Measurements from ENCODE around the gene R3HDML.
"Not testable (repeated sequence)": the region's sequence is repeated elsewhere in the genome, so short reads cannot be mapped to it uniquely, and the experiment has no call there.

Gene R3HDML

DNA sequence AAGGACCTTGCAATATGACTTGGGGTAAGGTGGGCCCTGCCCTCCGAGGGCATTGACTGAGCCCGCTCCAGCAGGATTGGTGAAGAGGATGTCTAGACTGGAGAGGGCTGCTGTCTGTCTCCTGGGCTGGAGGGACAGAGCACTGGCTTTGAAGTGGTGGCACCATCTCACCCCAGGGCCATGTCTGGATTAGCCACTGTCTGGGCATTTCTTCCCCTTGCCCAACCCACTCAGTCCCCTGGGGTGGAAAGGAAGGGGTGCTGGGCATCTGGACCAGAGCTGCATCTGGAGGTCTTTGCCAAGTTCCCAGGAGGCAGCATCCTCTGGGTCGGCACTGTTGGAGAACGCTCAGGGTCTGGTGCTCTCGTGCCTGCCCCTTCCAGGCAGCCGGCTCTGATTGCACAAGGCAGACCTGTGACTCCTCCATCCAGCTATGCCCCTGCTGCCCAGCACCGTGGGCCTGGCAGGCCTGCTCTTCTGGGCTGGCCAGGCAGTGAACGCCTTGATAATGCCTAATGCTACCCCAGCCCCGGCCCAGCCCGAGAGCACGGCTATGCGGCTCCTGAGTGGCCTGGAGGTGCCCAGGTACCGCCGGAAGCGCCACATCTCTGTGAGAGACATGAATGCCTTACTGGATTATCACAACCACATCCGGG is at the start of gene R3HDML:
R3HDML (plus strand) TSS at position 319 of the 656 bp plus-strand sequence; CDS start at position 434, 115 bp downstream.
- DNase-seq (ENCODE audit: low spot score), result no peak

- no peak for DNase-seq (ENCODE audit: low spot score)
Measured at GRCh38 chr20:44287272-44288097, 49.4 kb upstream of the R3HDML start.

- DNase-seq (ENCODE audit: low spot score), result peak; percentile 35
Measured at GRCh38 chr20:44288252-44288651, 48.6 kb upstream of the R3HDML start.

DNA sequence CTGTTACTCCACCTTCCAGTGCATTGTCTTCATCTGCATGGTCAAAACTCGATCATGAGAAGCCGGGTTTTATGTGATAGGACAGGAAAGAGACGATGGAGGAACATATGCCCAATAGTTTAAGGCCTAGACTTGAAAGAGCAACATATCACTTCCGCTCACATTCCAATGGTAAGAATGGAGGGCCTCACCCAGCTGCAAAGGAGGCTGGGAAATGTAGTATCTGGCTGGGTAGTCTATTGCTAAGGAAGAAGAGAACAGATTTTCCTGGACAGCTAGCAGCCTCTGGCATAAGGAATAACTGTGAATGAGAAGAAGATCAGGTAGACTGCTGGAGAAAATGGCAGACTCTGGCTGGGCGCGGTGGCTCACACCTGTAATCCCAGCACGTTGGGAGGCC is 45.1 kb upstream of the R3HDML start:
- DNase-seq (ENCODE audit: low spot score), result no peak

DNA sequence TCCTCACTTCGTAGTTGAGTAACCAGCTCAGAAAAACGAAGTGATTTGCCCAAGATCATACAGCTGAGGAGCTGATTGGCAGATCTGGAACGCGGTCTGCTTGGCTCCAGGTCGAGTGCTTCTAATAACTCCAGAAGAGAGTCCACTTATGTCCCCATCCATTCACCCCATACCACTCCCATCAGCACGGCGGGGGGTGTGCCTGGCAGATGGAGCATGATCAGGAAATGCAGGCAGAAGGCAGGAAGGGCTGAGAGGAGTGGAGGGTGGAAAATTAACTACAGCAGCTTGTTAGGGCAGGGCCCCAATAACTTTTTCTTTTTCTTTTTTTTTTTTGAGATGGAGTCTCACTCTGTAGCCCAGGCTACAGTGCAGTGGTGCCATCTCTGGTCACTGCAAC is 40.8 kb upstream of the R3HDML start:
- no peak for DNase-seq (ENCODE audit: low spot score)

- no peak for DNase-seq (ENCODE audit: low spot score)
Measured at GRCh38 chr20:44297721-44298120, 39.1 kb upstream of the R3HDML start.

DNA sequence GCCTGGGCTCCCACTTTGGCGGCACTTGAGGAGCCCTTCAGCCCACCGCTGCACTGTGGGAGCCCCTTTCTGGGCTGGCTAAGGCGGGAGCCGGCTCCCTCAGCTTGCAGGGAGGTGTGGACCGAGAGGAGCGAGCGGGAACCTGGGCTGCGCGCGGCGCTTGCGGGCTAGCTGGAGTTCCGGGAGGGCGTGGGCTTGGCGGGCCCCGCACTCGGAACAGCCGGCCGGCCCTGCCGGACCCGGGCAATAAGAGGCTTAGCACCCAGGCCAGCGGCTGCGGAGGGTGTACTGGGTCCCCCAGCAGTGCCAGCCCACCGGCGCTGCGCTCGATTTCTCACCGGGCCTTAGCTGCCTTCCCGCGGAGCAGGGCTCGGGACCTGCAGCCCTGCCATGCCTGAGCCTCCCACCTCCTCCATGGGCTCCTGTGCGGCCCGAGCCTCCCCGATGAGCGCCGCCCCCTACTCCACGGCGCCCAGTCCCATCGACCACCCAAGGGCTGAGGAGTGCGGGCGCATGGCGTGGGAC is 37.8 kb upstream of the R3HDML start:
- not testable (repeated sequence) for DNase-seq (ENCODE audit: low spot score)

DNA sequence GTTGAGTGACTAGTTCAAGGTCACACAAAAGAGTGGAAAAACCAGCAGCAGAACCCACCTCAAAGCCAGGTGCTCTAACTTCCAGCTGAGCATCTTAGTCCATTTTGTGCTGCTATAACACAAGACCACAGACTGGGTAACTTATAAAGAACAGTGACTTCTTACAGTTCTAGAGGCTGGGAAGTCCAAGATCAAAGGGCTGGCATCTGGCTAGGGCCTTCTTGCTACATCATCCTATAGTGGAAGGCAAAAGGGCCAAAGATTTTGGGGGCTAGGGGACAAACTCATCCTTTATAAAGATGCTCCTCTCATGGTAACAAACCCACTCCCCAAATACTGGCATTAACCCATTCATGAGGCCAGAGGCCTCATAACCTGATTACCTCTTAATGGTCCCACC is 35.6 kb upstream of the R3HDML start:
- DNase-seq (ENCODE audit: low spot score), result no peak

- no peak for DNase-seq (ENCODE audit: low spot score)
Measured at GRCh38 chr20:44302026-44302669, 34.7 kb upstream of the R3HDML start.

GRCh38 chr20:44302736-44303135 is 34.1 kb upstream of the R3HDML start:
- DNase-seq (ENCODE audit: low spot score), result no peak

- no peak for DNase-seq (ENCODE audit: low spot score)
Measured at GRCh38 chr20:44304383-44304782, 32.5 kb upstream of the R3HDML start.

GRCh38 chr20:44306927-44307326 is 29.9 kb upstream of the R3HDML start:
- no peak for DNase-seq (ENCODE audit: low spot score)

DNA sequence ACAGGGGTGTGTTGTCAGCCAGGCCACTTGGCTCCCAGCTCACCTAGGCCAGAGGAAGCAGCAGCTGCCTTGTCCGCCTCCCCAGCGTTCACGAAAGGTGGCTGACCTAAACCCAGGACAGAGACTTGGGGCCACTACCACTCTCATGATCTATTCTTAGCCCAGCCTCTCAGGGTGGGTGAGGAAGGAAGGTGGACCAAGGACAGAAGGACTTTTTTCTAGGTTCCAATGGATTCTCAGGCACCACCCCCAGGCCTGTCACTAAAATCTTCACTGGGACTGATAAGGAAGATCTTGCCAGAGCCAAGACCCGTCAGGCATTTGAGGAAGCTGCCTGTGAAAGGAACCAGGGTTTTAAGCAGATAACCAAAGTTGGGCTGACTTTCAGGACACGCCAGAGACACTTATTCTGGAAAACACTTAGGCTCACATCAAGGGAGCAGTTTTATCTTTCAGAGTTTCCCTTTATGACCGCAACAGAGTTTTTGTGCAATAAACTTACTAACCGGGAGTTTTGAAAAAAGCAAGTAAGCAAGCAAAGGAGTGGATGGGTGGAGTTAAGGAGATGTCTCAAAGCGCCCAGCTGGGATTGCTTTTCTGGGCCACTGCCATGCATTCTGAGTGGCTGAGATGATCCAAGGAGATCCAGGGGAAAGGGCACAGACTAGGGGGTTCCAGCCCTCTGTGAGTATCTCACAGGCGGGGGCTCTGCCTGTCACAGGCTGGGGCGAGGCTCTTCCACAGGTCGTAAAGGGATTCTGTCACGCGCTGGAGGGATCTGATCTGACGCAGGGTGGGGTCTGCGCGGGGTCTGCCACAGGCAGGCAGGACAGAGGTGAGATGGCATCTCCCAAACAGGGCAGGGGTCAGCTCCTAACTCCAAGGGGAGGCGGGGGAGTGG is 26.8 kb upstream of the R3HDML start:
- peak; percentile 52 for DNase-seq (ENCODE audit: low spot score)

- peak; percentile 99 for DNase-seq (ENCODE audit: low spot score)
Measured at GRCh38 chr20:44310664-44311639, 25.9 kb upstream of the R3HDML start, which contains the start of gene FITM2. Gene FITM2 (minus strand): TSS chr20:44311202. CDS start chr20:44311148, 54 bp downstream.

DNA sequence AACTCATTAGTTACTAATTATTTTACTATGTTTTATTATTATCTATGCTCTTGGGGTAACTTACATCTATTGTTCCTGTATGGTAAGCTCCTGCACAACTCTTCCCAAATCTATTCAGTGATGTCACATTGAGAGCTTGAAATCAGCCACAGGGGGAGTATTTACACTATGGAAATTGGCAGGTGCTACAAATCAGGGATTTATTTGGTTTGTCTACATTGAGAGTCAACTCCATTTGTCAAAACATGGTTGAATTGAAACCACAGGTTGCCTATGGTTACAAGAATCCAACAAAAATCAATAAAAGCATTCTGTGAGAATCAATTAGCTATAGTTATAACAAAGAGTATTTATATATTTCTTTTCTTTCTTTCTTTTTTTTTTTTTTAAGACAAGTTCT is 22.0 kb upstream of the R3HDML start:
- no peak for DNase-seq (ENCODE audit: low spot score)

DNA sequence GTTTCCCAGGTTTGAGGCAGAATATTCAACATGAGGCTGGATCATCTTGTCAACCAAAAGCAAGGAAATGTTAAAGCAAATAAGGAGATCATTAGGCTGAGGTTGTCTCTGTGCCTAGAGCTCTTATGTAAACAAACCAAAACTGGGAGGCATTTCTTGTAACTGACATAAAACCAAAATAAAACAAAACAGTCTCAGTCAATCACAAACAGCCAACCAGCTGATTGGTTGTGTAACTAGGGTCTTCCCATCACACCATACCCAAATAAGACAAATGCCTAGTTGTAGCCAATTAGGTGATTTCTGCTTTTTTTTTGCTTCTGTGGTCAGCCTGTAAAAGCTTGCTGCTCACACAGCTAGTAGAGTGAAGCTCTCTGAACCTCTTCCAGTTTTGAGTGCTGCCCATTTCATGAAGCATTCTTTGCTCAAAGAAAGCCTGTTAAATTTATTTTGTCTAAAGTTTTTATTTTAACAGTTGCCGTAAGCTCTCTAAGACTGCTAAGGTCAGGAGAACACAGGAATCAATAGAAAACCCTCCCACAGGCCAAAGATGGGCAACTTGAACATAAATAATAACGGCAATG is 16.9 kb upstream of the R3HDML start:
- DNase-seq (ENCODE audit: low spot score), result no peak

DNA sequence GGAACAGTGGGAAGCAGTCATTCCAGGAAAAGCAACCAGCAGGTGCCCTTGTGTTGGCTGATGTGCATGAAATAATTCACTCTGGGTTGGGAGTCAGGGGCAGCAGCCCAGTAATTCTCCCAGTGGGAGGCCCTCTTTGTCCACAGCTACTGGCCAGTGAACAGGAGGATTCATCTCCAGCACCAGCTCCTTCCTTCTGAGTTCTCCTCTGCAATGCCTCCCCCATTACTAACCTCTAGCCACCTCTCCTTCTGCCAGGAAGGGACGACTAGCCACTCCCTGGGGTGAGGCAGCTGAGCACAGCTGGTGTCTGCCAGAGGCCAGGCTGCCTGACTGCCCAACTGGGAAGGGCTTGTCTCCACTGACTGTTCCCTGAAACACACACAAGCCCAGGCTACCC is 12.5 kb upstream of the R3HDML start:
- no peak for DNase-seq (ENCODE audit: low spot score)

DNA sequence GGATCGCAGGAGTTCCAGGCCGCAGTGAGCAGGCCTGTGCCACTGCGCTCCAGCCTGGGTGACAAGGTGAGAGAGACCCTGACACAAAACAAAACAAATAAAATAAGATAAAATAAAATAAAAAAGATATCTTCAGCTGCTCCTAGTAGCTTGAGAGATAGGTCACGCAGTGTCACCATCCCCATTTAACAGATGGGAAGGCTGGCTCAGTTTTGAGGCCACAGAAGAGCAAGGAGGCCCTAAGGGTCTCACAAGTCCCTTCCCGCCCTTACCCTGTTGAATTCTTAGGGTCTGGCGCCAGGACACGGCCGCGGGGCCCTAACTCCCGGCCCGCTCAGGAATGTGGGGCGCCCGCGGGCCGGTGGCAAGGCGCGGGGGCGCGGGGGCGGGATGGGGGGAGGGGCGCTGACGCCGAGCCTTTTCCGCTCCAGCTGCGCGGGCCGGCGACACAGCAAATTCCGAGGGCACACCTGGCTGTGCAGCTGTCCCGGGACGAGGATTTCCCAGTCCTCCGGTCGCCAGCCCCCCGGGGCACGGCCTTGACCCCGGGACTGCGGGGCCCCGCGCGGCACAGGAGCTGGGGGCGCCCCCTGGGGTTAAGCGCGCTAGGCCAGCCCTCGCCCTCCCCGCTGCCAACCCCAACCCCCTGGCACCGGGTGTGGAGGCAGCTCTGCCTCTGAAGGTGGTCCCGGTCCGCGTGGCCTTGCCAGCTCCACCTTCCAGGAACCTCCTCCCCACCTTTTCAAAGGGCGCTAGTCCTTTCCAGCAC is 10.3 kb upstream of the R3HDML start:
- no peak for DNase-seq (ENCODE audit: low spot score)

- DNase-seq (ENCODE audit: low spot score), result not testable (repeated sequence)
Measured at GRCh38 chr20:44327748-44328147, 9.1 kb upstream of the R3HDML start.

All from hematopoietic multipotent progenitor cell treated with erythropoietin and hydrocortisone succinate and interleukin-3 and kit ligand, for 17 days (in vitro differentiated cells).